NCI-H2107 (cell line): ENCODE results near the gene ELMOD3.
A peak's percentile ranks its signal among the peaks of the same experiment; 100 is the strongest.
"Not testable (repeated sequence)": the region's sequence is repeated elsewhere in the genome, so short reads cannot be mapped to it uniquely, and the experiment has no call there.

Experiments used
- DNase-seq: peaks from one replicate; lab custom pipeline; 2025; lab: John Stamatoyannopoulos, UW

ELMOD3 gene

GRCh38 chr2:85376291-85377065 lies 21.9 kb downstream of the ELMOD3 start:
- no peak for DNase-seq

GRCh38 chr2:85377083-85377482 lies 22.5 kb downstream of the ELMOD3 start:
- DNase-seq, result no peak

- DNase-seq, result no peak
Observed at GRCh38 chr2:85378257-85378656, 23.7 kb downstream of the ELMOD3 start.

GRCh38 chr2:85380048-85380447 lies 25.5 kb downstream of the ELMOD3 start:
- no peak for DNase-seq

GRCh38 chr2:85383151-85383550 lies 28.6 kb downstream of the ELMOD3 start:
- not testable (repeated sequence) for DNase-seq

- no peak for DNase-seq
Observed at GRCh38 chr2:85383850-85384249, 29.3 kb downstream of the ELMOD3 start.

GRCh38 chr2:85385746-85386145 lies 31.2 kb downstream of the ELMOD3 start:
- no peak for DNase-seq

GRCh38 chr2:85387754-85388153 lies 33.2 kb downstream of the ELMOD3 start:
- no peak for DNase-seq

- DNase-seq, result no peak
Observed at GRCh38 chr2:85388878-85389538, 34.4 kb downstream of the ELMOD3 start.

- no peak for DNase-seq
Observed at GRCh38 chr2:85390941-85391669, 36.5 kb downstream of the ELMOD3 start.

- DNase-seq, result no peak
Observed at GRCh38 chr2:85393836-85394235, 39.3 kb downstream of the ELMOD3 start.

GRCh38 chr2:85394261-85394681 lies 39.7 kb downstream of the ELMOD3 start:
- DNase-seq, result peak; percentile 62

GRCh38 chr2:85394976-85395375 lies 40.4 kb downstream of the ELMOD3 start:
- no peak for DNase-seq

GRCh38 chr2:85395912-85396475 lies 41.4 kb downstream of the ELMOD3 start:
- DNase-seq, result no peak

- no peak for DNase-seq
Observed at GRCh38 chr2:85396531-85397470, 42.2 kb downstream of the ELMOD3 start.

GRCh38 chr2:85397925-85398331 lies 43.4 kb downstream of the ELMOD3 start:
- no peak for DNase-seq

GRCh38 chr2:85398426-85399182 lies 44.0 kb downstream of the ELMOD3 start:
- no peak for DNase-seq

GRCh38 chr2:85399183-85399455 lies 44.5 kb downstream of the ELMOD3 start:
- DNase-seq, result no peak

- no peak for DNase-seq
Observed at GRCh38 chr2:85400023-85400422, 45.5 kb downstream of the ELMOD3 start.

- no peak for DNase-seq
Observed at GRCh38 chr2:85400541-85401463, 46.2 kb downstream of the ELMOD3 start.
